GM19099 (cell line): Measurements from ENCODE around the gene PDPK1.

ENCODE experiments used
- POLR2A ChIP-seq: IDR thresholded peaks from 3 replicates; pipeline ENCODE4 v1.6.1; 2011; ENCODE audit warnings: low read depth; ENCODE audit not compliant: insufficient read length; ENCODE audit errors: extremely low read depth

Gene PDPK1

GRCh38 chr16:2586241-2586640 lies 48.4 kb downstream of the PDPK1 start:
- TF ChIP-seq POLR2A, result no peak

- TF ChIP-seq POLR2A, result no peak
Observed at GRCh38 chr16:2586901-2587480, 49.2 kb downstream of the PDPK1 start.

GRCh38 chr16:2587891-2588565 lies 50.2 kb downstream of the PDPK1 start:
- TF ChIP-seq POLR2A, result no peak

GRCh38 chr16:2591476-2592240 lies 53.8 kb downstream of the PDPK1 start:
- TF ChIP-seq POLR2A, result no peak

GRCh38 chr16:2592786-2593185 lies 55.0 kb downstream of the PDPK1 start:
- no peak for TF ChIP-seq POLR2A

GRCh38 chr16:2595393-2596205 lies 57.8 kb downstream of the PDPK1 start:
- no peak for TF ChIP-seq POLR2A

GRCh38 chr16:2596747-2597559 lies 59.1 kb downstream of the PDPK1 start:
- no peak for TF ChIP-seq POLR2A

GRCh38 chr16:2597560-2597902 lies 59.7 kb downstream of the PDPK1 start:
- TF ChIP-seq POLR2A, result no peak

- TF ChIP-seq POLR2A, result no peak
Observed at GRCh38 chr16:2598133-2598641, 60.4 kb downstream of the PDPK1 start.

- no peak for TF ChIP-seq POLR2A
Observed at GRCh38 chr16:2598723-2599122, 60.9 kb downstream of the PDPK1 start.

GRCh38 chr16:2603165-2604015 lies 65.6 kb downstream of the PDPK1 start:
- TF ChIP-seq POLR2A, result peak; percentile 96

- TF ChIP-seq POLR2A, result no peak
Observed at GRCh38 chr16:2609827-2610470, 72.1 kb downstream of the PDPK1 start.
